GM23338 (cell line): ENCODE results near the gene FUT8. TPM values are rescaled to one million over a fixed set of nuclear protein-coding genes. Genes with fewer than 3 reads are reported as not detected.

Experiments
- ATAC-seq: fragments of 200-7000 bp; cut with Tn5 transposase; 3 replicates; pipeline ENCODE4 v1.9.1; 2020
- DNase-seq: peaks from one replicate; pipeline ENCODE4 v3.0.0-alpha.2; 2015; ENCODE audit warnings: low spot score
- H2AFZ ChIP-seq: fragments of 200-600 bp; sonication (generic); 2 replicates; pipeline ENCODE4 v1.8.0; 2016; ENCODE audit warnings: antibody characterized with exemption, mild to moderate bottlenecking, moderate library complexity
- H3F3A ChIP-seq: fragments of 200-600 bp; sonication (generic); replicated peaks from 2 replicates; pipeline ENCODE4 v1.8.0; 2017; ENCODE audit warnings: antibody characterized with exemption, mixed run types, low read depth
- H3K27ac ChIP-seq: fragments of 200-600 bp; sonication (generic); 2 replicates; pipeline ENCODE4 v1.6.1; 2016; ENCODE audit warnings: low read depth
- H3K27me3 ChIP-seq: fragments of 200-600 bp; sonication (generic); 2 replicates; pipeline ENCODE4 v1.8.0; 2016; ENCODE audit warnings: mild to moderate bottlenecking, mixed run types, moderate library complexity; ENCODE audit not compliant: insufficient read depth
- H3K36me3 ChIP-seq: fragments of 200-600 bp; sonication (generic); 2 replicates; pipeline ENCODE4 v1.8.0; 2016; ENCODE audit warnings: mild to moderate bottlenecking; ENCODE audit not compliant: insufficient read depth
- H3K4me1 ChIP-seq: fragments of 200-600 bp; sonication (generic); 2 replicates; pipeline ENCODE4 v1.8.0; 2016; ENCODE audit warnings: mild to moderate bottlenecking, moderate library complexity; ENCODE audit not compliant: insufficient read depth
- H3K4me2 ChIP-seq: fragments of 200-600 bp; sonication (generic); 2 replicates; pipeline ENCODE4 v1.7.1; 2017; ENCODE audit warnings: mixed run types
- H3K4me3 ChIP-seq: fragments of 200-600 bp; sonication (generic); 2 replicates; pipeline ENCODE4 v1.6.1; 2016; ENCODE audit warnings: mixed run types
- H3K79me2 ChIP-seq: fragments of 200-600 bp; sonication (generic); replicated peaks from 2 replicates; pipeline ENCODE4 v1.8.0; 2017; ENCODE audit warnings: mild to moderate bottlenecking; ENCODE audit not compliant: insufficient read depth
- H3K9me2 ChIP-seq: fragments of 200-600 bp; sonication (generic); 2 replicates; pipeline ENCODE4 v1.8.0; 2017; ENCODE audit not compliant: insufficient read depth
- H4K20me1 ChIP-seq: fragments of 200-600 bp; sonication (generic); replicated peaks from 2 replicates; pipeline ENCODE4 v1.8.0; 2017; ENCODE audit warnings: mild to moderate bottlenecking; ENCODE audit not compliant: insufficient read depth
- H3K27ac Mint-ChIP-seq: 2 replicates; pipeline ENCODE4 v1.8.0; 2020; ENCODE audit warnings: inconsistent platforms, mild to moderate bottlenecking, moderate library complexity, mixed read lengths
- H3K27me3 Mint-ChIP-seq: 3 replicates; pipeline ENCODE4 v1.8.0; 2022; ENCODE audit warnings: low read depth, mild to moderate bottlenecking, moderate library complexity, mixed read lengths, inconsistent platforms; ENCODE audit not compliant: insufficient read depth, poor library complexity
- H3K36me3 Mint-ChIP-seq: 3 replicates; pipeline ENCODE4 v1.8.0; 2021; ENCODE audit warnings: low read depth, mild to moderate bottlenecking, inconsistent platforms, moderate library complexity, mixed read lengths
- H3K4me1 Mint-ChIP-seq: 3 replicates; pipeline ENCODE4 v1.8.0; 2020; ENCODE audit warnings: mild to moderate bottlenecking, inconsistent platforms, mixed read lengths
- H3K4me3 Mint-ChIP-seq: 3 replicates; pipeline ENCODE4 v1.8.0; 2021; ENCODE audit warnings: moderate library complexity, mild to moderate bottlenecking, inconsistent platforms, mixed read lengths
- H3K9me3 Mint-ChIP-seq: 3 replicates; pipeline ENCODE4 v1.8.0; 2020; ENCODE audit warnings: moderate library complexity, mild to moderate bottlenecking, inconsistent platforms, mixed read lengths
- CTCF ChIP-seq, 2 experiments: fragments of 200-600 bp in 1 of 2; sonication (generic) in 1 of 2; conservative IDR thresholded peaks; 2 replicates each; pipeline versions ENCODE4 v1.5.1 to v1.6.1; 2016 to 2017; ENCODE audit warnings: antibody characterized with exemption in 2 of 2, low read depth in 2 of 2, mild to moderate bottlenecking in 2 of 2, moderate library complexity in 1 of 2
- ETS1 ChIP-seq: IDR thresholded peaks from 2 replicates; pipeline ENCODE4 v1.6.1; 2016; ENCODE audit warnings: antibody characterized with exemption
- JUNB ChIP-seq: IDR thresholded peaks from one replicate; pipeline ENCODE4 v1.6.1; 2016; ENCODE audit warnings: antibody characterized with exemption; ENCODE audit not compliant: unreplicated experiment
- NANOG ChIP-seq: IDR thresholded peaks from 2 replicates; pipeline ENCODE4 v1.6.1; 2016; ENCODE audit warnings: antibody characterized with exemption, borderline replicate concordance
- POLR2AphosphoS5 ChIP-seq: IDR thresholded peaks from 2 replicates; pipeline ENCODE4 v1.6.1; 2016; ENCODE audit warnings: antibody characterized with exemption, low read depth
- REST ChIP-seq: IDR thresholded peaks from one replicate; pipeline ENCODE4 v1.6.1; 2018; ENCODE audit warnings: antibody characterized with exemption; ENCODE audit not compliant: unreplicated experiment
- STAT1 ChIP-seq: IDR thresholded peaks from one replicate; pipeline ENCODE4 v1.6.1; 2016; ENCODE audit warnings: antibody characterized with exemption; ENCODE audit not compliant: unreplicated experiment
- ZNF114 ChIP-seq: fragments of 250-450 bp; sonication (Bioruptor Pico); IDR thresholded peaks from 2 replicates; pipeline ENCODE4 v1.5.0; 2020; ENCODE audit warnings: mild to moderate bottlenecking, moderate library complexity
- ZNF331 ChIP-seq: fragments of 250-450 bp; sonication (Bioruptor Pico); IDR thresholded peaks from 2 replicates; pipeline ENCODE4 v1.5.0; 2020; ENCODE audit warnings: low read depth, mild to moderate bottlenecking, moderate library complexity
- polyA plus RNA-seq: library from polyadenylated mRNA; unstranded; fragments of >200 nt; fragmentation: Nextera tagmentation; extraction: Ambion mirVana; gene quantifications from 2 replicates; pipeline ENCODE4 v1.2.1, GENCODE V29; 2016
- total RNA-seq: library from RNA; depleted of rRNA; stranded (reverse); fragments of >200 nt; shearing (Covaris generic); gene quantifications from 2 replicates; pipeline ENCODE4 v1.2.3, GENCODE V29; 2014

The FUT8 gene
- total and polyA plus RNA-seq, 2 experiments from 2014 or later, result 8.2 to 23.2 TPM

GRCh38 chr14:65387171-65387570 lies 25.4 kb upstream of the FUT8 start (continued):
- TF ChIP-seq REST, result no peak
- no peak for TF ChIP-seq JUNB
- TF ChIP-seq ZNF114 (CRISPR knock-in tag), result no peak
- TF ChIP-seq NANOG, result no peak
- TF ChIP-seq ZNF331, result no peak
- TF ChIP-seq STAT1, result no peak

GRCh38 chr14:65387628-65388027 lies 24.9 kb upstream of the FUT8 start:
- no peaks in the 10 kb centered on the region for H3K27me3 ChIP-seq
- no peaks in the 10 kb centered on the region for H3K4me1 ChIP-seq
- no peaks in the 10 kb centered on the region for H3K9me3 Mint-ChIP-seq
- peak overlapping the region; percentile 83; the same call in 1 of the 2 replicates for H2AFZ ChIP-seq
- H3K36me3 Mint-ChIP-seq, result no peaks in the 10 kb centered on the region
- H3K4me3 ChIP-seq, result no peak overlapping the region
- no peak overlapping the region for H3K27ac Mint-ChIP-seq
- H3K9me2 ChIP-seq, result no peaks in the 10 kb centered on the region
- ATAC-seq (no peak), DNase-seq (no peak)
- H3K4me1 Mint-ChIP-seq, result no peaks in the 10 kb centered on the region
- H3K4me3 Mint-ChIP-seq, result no peak overlapping the region
- no peaks in the 10 kb centered on the region for H3K27me3 Mint-ChIP-seq
- no peaks in the 10 kb centered on the region for H4K20me1 ChIP-seq
- no peaks in the 10 kb centered on the region for H3K79me2 ChIP-seq
- no peaks in the 10 kb centered on the region for H3K36me3 ChIP-seq
- H3F3A ChIP-seq, result no peaks in the 10 kb centered on the region
- H3K27ac ChIP-seq, result no peak overlapping the region
- H3K4me2 ChIP-seq, result no peak overlapping the region
- no peak for TF ChIP-seq STAT1
- no peak for TF ChIP-seq ETS1
- no peak for TF ChIP-seq REST
- no peak for TF ChIP-seq POLR2AphosphoS5
- TF ChIP-seq CTCF (conservative IDR thresholded peaks at IDR 0.05; ENCODE audit: low read depth in 2 of 2), result no peak
- TF ChIP-seq ZNF331, result no peak
